ENCODE data around the gene ZNF575.

ZNF575 gene

DNA sequence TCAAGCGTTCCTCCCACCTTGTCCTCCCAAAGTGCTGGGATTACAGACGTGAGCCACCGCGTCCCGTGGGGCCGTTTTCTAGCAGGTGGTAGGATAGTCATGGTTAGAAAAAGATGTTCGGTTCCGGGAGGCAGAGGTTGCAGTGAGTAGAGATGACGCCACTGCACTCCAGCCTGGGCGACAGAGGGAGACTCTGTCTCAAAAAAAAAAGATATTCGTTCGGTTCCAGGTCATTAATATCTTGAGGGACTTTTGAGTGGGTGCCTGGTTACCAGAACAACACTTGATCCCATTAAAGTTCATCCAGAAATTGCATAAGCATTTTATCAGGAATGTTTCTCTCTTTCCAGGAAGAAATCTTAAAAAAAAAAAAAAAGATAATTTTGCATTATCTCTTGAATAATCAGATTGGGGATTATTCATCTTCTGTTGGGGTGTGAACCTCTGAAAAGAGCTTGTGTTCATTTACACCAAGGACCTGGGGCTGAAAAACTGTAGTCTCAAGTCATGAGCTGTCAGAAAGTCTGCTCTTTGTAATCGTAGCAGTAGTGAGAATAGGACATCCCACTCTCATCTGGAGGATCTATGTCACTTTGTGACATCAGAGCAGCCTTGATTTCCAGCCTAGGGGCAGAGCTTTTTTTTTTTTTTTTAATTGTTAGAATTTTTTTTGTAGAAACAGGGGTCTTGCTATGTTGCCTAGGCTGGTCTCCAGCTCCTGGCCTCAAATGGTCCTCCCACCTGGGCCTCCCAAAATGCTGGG is 4.9 kb upstream of the ZNF575 start:
- Histone ChIP-seq H3K4me3 (ENCODE audit: low read depth, low read length) (no peak overlapping the region), H3K27ac (ENCODE audit: low read depth, low read length) (no peak overlapping the region)

GRCh38 chr19:43532571-43532961 is 422 bp upstream of the ZNF575 start:
- peaks cover 6% of the 10 kb centered on the region; the same call in 1 of the 2 replicates for H3K36me3 ChIP-seq (ENCODE audit: control insufficient read depth, insufficient read depth, low read length)
- peak overlapping the region; percentile 73 for H3K4me3 ChIP-seq (ENCODE audit: low read depth, low read length)
- H3K9ac ChIP-seq (ENCODE audit: low read length): peak overlapping the region; percentile 18
- H3K27me3 ChIP-seq (ENCODE audit: control insufficient read depth, insufficient read depth, low read length): peaks cover 6% of the 10 kb centered on the region; the same call in 1 of the 2 replicates
- peaks cover 9% of the 10 kb centered on the region; the same call in 1 of the 2 replicates for H3K4me1 ChIP-seq (ENCODE audit: control insufficient read depth, insufficient read depth, low read length)
- H3K27ac ChIP-seq (ENCODE audit: low read depth, low read length): no peak overlapping the region
- H3K9me3 ChIP-seq (ENCODE audit: control insufficient read depth, insufficient read depth, low read depth, low read length): no peaks in the 10 kb centered on the region

More for the DNA sequence above, 4.9 kb upstream of the ZNF575 start:
- Histone ChIP-seq H3K4me1 (ENCODE audit: control insufficient read depth, insufficient read depth, low read length) (peaks cover 12% of the 10 kb centered on the region; the same call in 1 of the 2 replicates), H3K9ac (ENCODE audit: low read length) (no peak overlapping the region), H3K36me3 (ENCODE audit: control insufficient read depth, insufficient read depth, low read length) (no peaks in the 10 kb centered on the region), H3K9me3 (ENCODE audit: control insufficient read depth, insufficient read depth, low read depth, low read length) (no peaks in the 10 kb centered on the region), H3K27me3 (ENCODE audit: control insufficient read depth, insufficient read depth, low read length) (peaks cover 19% of the 10 kb centered on the region)

DNA sequence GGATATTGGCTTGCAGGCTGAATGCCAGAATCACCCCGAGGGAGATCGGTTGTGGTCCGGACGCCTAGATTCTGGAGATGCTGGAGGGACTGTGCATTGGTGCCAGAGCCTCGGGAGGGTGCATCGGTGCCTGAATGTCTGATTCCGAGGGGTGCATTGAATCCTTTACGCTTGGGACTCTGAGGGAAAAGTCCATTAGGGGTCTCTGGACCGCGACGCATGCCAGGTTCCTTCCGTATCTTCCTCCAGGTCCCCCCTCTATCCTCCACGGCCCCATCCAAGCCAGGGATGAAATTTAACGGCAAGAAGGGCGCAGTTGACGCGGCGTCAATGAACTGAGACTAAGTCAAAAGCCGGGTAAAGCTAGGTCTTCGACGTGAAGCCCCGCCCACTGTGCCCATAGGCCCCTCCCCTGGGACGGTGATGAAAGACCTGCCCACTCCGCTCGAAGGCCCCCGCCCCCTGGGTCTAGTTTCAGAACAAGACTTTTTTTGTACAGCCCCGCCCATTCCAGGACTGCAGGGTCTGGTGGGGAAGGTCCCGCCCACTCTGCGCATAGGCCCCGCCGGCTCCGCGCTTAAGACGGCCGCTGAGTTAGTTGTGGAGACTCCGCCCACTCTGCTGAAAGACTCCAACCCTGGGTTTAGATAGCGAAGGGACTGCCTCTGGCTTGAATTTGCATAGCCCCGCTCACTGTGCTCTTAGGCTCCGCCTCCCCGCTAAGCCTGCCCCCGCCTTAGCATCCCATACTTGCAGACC is 737 bp downstream of the ZNF575 start:
- Histone ChIP-seq H3K9me3 (ENCODE audit: control insufficient read depth, insufficient read depth, low read depth, low read length) (no peaks in the 10 kb centered on the region), H3K27ac (ENCODE audit: low read depth, low read length) (no peak overlapping the region), H3K9ac (ENCODE audit: low read length) (peak overlapping the region; percentile 14), H3K4me3 (ENCODE audit: low read depth, low read length) (peak overlapping the region; percentile 73), H3K27me3 (ENCODE audit: control insufficient read depth, insufficient read depth, low read length) (no peaks in the 10 kb centered on the region), H3K4me1 (ENCODE audit: control insufficient read depth, insufficient read depth, low read length) (peaks cover 9% of the 10 kb centered on the region; the same call in 1 of the 2 replicates), H3K36me3 (ENCODE audit: control insufficient read depth, insufficient read depth, low read length) (peaks cover 13% of the 10 kb centered on the region)

DNA sequence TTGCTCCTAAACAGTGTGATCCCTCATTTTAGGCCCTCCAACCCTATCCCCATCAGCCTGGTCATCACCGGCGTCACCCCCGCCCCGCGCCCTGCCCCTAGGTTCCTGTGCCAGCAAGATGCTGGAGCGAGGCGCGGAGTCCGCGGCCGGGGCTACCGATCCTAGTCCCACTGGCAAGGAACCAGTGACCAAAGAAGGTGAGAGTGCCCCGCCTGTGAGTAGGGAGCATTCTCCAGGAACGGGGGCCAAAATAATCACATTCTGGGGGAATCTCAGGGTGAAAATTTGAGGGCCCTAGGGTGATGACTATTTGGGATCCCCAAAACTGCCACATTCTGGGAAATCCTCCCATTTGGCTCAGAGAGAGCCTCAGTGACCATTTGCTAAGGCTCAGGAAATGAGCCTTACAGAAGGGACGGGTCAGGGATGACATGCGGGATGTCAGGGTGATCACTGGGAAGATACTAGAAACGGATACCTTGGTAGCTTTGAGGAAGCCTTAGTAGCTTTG is 1.4 kb downstream of the ZNF575 start:
- Histone ChIP-seq H3K36me3 (ENCODE audit: control insufficient read depth, insufficient read depth, low read length) (peaks cover 19% of the 10 kb centered on the region), H3K9me3 (ENCODE audit: control insufficient read depth, insufficient read depth, low read depth, low read length) (peaks cover 6% of the 10 kb centered on the region; the same call in 1 of the 2 replicates), H3K9ac (ENCODE audit: low read length) (no peak overlapping the region), H3K27ac (ENCODE audit: low read depth, low read length) (no peak overlapping the region), H3K27me3 (ENCODE audit: control insufficient read depth, insufficient read depth, low read length) (no peaks in the 10 kb centered on the region), H3K4me3 (ENCODE audit: low read depth, low read length) (peak overlapping the region; percentile 73), H3K4me1 (ENCODE audit: control insufficient read depth, insufficient read depth, low read length) (peaks cover 9% of the 10 kb centered on the region; the same call in 1 of the 2 replicates)

DNA sequence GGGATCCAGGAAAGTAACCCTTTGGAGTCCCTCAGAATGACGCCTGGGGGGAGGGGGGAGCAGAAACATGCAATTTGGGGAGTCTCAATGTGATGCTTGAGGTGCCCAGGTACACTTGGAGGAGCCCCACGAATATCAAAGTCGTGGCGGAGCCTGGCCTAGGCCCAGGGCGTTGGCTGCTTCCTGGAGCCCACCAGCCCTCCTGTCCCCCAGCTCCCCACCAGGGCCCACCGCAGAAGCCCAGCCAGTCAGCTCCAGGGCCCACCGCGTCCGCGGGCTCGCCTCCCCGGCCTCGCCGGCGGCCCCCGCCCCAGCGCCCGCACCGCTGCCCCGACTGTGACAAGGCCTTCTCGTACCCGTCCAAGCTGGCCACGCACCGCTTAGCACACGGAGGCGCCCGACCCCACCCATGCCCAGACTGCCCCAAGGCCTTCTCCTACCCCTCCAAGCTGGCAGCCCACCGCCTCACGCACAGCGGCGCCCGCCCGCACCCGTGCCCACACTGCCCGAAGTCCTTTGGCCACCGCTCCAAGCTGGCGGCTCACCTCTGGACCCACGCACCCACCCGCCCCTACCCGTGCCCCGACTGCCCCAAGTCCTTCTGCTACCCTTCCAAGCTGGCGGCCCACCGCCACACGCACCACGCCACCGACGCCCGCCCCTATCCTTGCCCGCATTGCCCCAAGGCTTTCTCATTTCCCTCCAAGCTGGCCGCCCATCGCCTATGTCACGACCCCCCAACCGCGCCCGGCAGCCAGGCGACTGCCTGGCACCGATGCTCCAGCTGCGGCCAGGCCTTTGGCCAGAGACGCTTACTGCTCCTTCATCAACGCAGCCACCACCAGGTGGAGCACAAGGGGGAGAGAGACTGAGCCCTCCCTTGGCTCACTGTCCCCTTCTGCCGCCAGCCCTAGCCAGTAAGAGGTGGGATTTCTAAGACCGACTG is 2.1 kb downstream of the ZNF575 start:
- H3K27ac ChIP-seq (ENCODE audit: low read depth, low read length): no peak overlapping the region
- H3K36me3 ChIP-seq (ENCODE audit: control insufficient read depth, insufficient read depth, low read length): peaks cover 23% of the 10 kb centered on the region

DNA sequence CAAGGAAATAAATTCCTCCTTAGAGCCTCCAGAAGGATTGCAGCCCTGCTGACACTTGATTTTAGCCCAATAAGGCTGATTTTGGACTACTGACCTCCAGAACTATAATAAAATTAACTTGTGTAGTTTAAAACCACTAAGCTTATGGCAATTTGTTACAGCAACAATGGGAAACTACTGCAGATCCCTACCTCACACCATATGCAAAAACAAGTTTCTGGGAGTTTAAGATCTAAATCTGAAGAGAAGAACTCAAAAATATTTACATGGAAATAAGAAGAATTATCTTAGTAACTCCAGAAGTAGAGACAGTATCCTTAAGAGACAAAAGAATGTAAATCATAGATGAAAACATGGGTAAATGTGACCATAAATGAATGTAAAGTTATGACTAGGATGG is 5.9 kb downstream of the ZNF575 start:
- H3K9ac ChIP-seq (ENCODE audit: low read length): no peak overlapping the region
- no peaks in the 10 kb centered on the region for H3K27me3 ChIP-seq (ENCODE audit: control insufficient read depth, insufficient read depth, low read length)
- H3K4me3 ChIP-seq (ENCODE audit: low read depth, low read length): no peak overlapping the region
- peaks cover 3% of the 10 kb centered on the region; the same call in 1 of the 2 replicates for H3K4me1 ChIP-seq (ENCODE audit: control insufficient read depth, insufficient read depth, low read length)
- H3K9me3 ChIP-seq (ENCODE audit: control insufficient read depth, insufficient read depth, low read depth, low read length): peaks cover 8% of the 10 kb centered on the region; the same call in 1 of the 2 replicates
- H3K27ac ChIP-seq (ENCODE audit: low read depth, low read length): no peak overlapping the region
- H3K36me3 ChIP-seq (ENCODE audit: control insufficient read depth, insufficient read depth, low read length): peaks cover 56% of the 10 kb centered on the region

More for the DNA sequence above, 2.1 kb downstream of the ZNF575 start:
- Histone ChIP-seq H3K4me1 (ENCODE audit: control insufficient read depth, insufficient read depth, low read length) (peaks cover 9% of the 10 kb centered on the region; the same call in 1 of the 2 replicates), H3K4me3 (ENCODE audit: low read depth, low read length) (no peak overlapping the region), H3K9me3 (ENCODE audit: control insufficient read depth, insufficient read depth, low read depth, low read length) (peaks cover 8% of the 10 kb centered on the region; the same call in 1 of the 2 replicates), H3K27me3 (ENCODE audit: control insufficient read depth, insufficient read depth, low read length) (no peaks in the 10 kb centered on the region), H3K9ac (ENCODE audit: low read length) (no peak overlapping the region)

DNA sequence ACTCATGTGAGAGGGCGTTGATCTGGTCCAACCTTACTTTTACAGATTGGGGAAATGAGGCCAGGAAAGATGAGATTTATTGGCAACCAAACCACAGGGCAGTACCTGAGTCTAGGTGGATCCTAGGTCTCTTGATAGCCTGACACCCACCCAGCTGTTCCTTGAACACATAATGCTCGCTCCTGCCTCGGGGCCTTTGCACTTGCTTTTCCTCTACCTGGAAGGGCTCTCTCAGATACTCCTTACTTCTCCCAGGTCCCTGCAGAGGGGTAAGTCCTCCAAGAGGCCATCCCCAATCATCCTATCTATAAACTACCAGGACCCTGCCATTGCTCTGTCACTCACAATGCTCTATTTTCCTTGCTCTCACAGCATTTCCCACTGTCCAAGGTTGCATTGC is 7.4 kb downstream of the ZNF575 start:
- H3K36me3 ChIP-seq (ENCODE audit: control insufficient read depth, insufficient read depth, low read length): peaks cover 67% of the 10 kb centered on the region
- no peak overlapping the region for H3K4me3 ChIP-seq (ENCODE audit: low read depth, low read length)
- no peaks in the 10 kb centered on the region for H3K27me3 ChIP-seq (ENCODE audit: control insufficient read depth, insufficient read depth, low read length)
- H3K9me3 ChIP-seq (ENCODE audit: control insufficient read depth, insufficient read depth, low read depth, low read length): peaks cover 8% of the 10 kb centered on the region; the same call in 1 of the 2 replicates
- H3K4me1 ChIP-seq (ENCODE audit: control insufficient read depth, insufficient read depth, low read length): no peaks in the 10 kb centered on the region
- H3K27ac ChIP-seq (ENCODE audit: low read depth, low read length): no peak overlapping the region
- H3K9ac ChIP-seq (ENCODE audit: low read length): no peak overlapping the region

- no peak overlapping the region for H3K9ac ChIP-seq (ENCODE audit: low read length)
- no peaks in the 10 kb centered on the region for H3K27me3 ChIP-seq (ENCODE audit: control insufficient read depth, insufficient read depth, low read length)
- peaks cover 68% of the 10 kb centered on the region for H3K36me3 ChIP-seq (ENCODE audit: control insufficient read depth, insufficient read depth, low read length)
- no peak overlapping the region for H3K4me3 ChIP-seq (ENCODE audit: low read depth, low read length)
- no peak overlapping the region for H3K27ac ChIP-seq (ENCODE audit: low read depth, low read length)
- peaks cover 8% of the 10 kb centered on the region; the same call in 1 of the 2 replicates for H3K9me3 ChIP-seq (ENCODE audit: control insufficient read depth, insufficient read depth, low read depth, low read length)
- no peaks in the 10 kb centered on the region for H3K4me1 ChIP-seq (ENCODE audit: control insufficient read depth, insufficient read depth, low read length)
Observed at GRCh38 chr19:43541920-43542650, 9.1 kb downstream of the ZNF575 start.

- Histone ChIP-seq H3K4me3 (ENCODE audit: low read depth, low read length) (no peak overlapping the region), H3K4me1 (ENCODE audit: control insufficient read depth, insufficient read depth, low read length) (no peaks in the 10 kb centered on the region), H3K9me3 (ENCODE audit: control insufficient read depth, insufficient read depth, low read depth, low read length) (peaks cover 5% of the 10 kb centered on the region; the same call in 1 of the 2 replicates), H3K9ac (ENCODE audit: low read length) (no peak overlapping the region), H3K36me3 (ENCODE audit: control insufficient read depth, insufficient read depth, low read length) (peaks cover 56% of the 10 kb centered on the region), H3K27ac (ENCODE audit: low read depth, low read length) (no peak overlapping the region), H3K27me3 (ENCODE audit: control insufficient read depth, insufficient read depth, low read length) (no peaks in the 10 kb centered on the region)
Observed at GRCh38 chr19:43544077-43544476, 11.1 kb downstream of the ZNF575 start.

GRCh38 chr19:43545276-43545675 is 12.3 kb downstream of the ZNF575 start:
- H3K36me3 ChIP-seq (ENCODE audit: control insufficient read depth, insufficient read depth, low read length): peaks cover 48% of the 10 kb centered on the region
- H3K27ac ChIP-seq (ENCODE audit: low read depth, low read length): no peak overlapping the region
- H3K4me3 ChIP-seq (ENCODE audit: low read depth, low read length): no peak overlapping the region

More at GRCh38 chr19:43545276-43545675, 12.3 kb downstream of the ZNF575 start:
- Histone ChIP-seq H3K9me3 (ENCODE audit: control insufficient read depth, insufficient read depth, low read depth, low read length) (no peaks in the 10 kb centered on the region), H3K27me3 (ENCODE audit: control insufficient read depth, insufficient read depth, low read length) (no peaks in the 10 kb centered on the region), H3K9ac (ENCODE audit: low read length) (peak overlapping the region; percentile 11), H3K4me1 (ENCODE audit: control insufficient read depth, insufficient read depth, low read length) (no peaks in the 10 kb centered on the region)

All from HUES6 (cell line).